Activated naive CD4-positive, alpha-beta T cell treated with anti-CD3 and anti-CD28 coated beads, Interleukin-2, amount 10 ng/mL, durations not matched to agents 5 hours and 36 hours (primary cell): Measurements from ENCODE around the gene SORCS2. TPM values are rescaled to one million over a fixed set of nuclear protein-coding genes. Genes with fewer than 3 reads are reported as not detected.

Experiments
- microRNA-seq: library from miRNA; unstranded; fragments of <30 nt; microRNA quantifications from one replicate; pipeline ENCODE4 v1.2.0, GENCODE V29; 2022; ENCODE audit warnings: borderline microRNAs expressed, borderline replicate concordance
- total RNA-seq, 2 experiments: library from RNA; stranded (reverse); gene quantifications; one replicate each; pipeline ENCODE4 v1.2.3, GENCODE V29; 2021

The SORCS2 gene
- not detected for total RNA-seq

DNA sequence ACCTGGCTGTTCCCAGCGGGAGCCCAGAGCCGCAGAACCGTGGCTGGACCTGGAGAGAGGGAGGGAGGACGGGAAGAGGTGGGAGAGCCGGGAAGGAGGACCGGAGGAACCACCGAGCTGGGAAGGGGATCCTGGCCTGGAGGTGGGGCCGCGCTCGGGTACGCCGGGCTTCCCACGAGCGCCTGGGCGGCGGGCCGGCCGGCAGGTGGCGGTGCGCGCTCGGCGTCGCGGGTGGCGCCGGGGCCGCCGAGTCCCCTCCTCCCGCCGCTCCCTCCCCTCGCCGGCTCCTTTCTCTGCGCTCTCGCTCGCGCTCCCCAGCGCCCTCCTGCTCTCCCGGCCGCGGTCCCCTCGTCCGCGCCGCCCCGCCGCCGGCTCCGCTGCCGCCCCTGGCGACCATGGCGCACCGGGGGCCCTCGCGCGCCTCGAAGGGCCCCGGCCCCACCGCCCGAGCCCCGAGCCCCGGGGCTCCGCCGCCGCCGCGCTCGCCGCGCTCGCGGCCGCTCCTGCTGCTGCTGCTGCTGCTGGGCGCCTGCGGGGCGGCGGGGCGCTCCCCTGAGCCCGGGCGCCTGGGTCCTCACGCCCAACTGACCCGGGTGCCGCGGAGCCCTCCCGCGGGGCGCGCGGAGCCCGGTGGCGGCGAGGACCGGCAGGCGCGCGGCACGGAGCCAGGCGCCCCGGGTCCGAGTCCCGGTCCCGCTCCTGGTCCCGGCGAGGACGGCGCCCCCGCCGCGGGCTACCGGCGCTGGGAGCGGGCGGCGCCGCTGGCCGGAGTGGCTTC is at the start of gene SORCS2:
SORCS2 (plus strand) TSS at position 287 of the 778 bp plus-strand sequence.

DNA sequence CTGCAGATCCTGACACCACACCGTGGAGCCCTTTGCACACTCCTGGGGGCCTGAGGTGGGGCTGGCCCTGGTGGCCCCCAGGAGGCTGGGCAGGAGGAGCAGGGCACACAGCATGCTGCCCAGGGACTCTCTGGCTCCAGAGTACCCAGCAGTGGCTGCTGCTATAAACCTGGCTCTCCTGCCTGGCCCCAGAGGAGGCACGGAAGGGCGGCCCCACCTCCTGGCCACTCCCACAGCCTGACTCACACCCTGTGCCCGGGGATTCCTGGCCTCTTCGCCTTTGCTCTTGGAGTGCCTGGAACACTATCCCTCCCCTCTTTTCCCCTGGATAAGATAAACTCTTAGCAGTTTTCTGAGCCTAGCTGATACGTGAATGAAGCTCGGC is 242.4 kb downstream of the SORCS2 start, which contains the start of gene PSAPL1:
PSAPL1 (minus strand) TSS at position 165 of the 385 bp plus-strand sequence; CDS start at position 114, 51 bp downstream.

Small RNA genes lying within 50 kb of the gene (microRNA-seq; reads per million reads assigned to microRNA genes)
- gene MIR4274 (not detected), gene MIR4798 (not detected)

Other genes with a start within 250 kb of the SORCS2 start
- 10 to 100 TPM; 24.2 to 26.3 TPM for gene TADA2B, start 149.2 kb upstream of the SORCS2 start, total RNA-seq
- gene GRPEL1, start 124.5 kb upstream of the SORCS2 start, total RNA-seq: 10 to 100 TPM; 33.3 to 34.6 TPM
- not detected for gene PSAPL1, start 242.4 kb downstream of the SORCS2 start, total RNA-seq